ENCODE data around the gene ACSM2B. TPM values are rescaled to one million over a fixed set of nuclear protein-coding genes. Genes with fewer than 3 reads are reported as not detected.

ACSM2B gene
- total RNA-seq (2022; extraction: Qiagen RNA extraction; ENCODE audit: low read depth) = not detected in 5 replicates

GRCh38 chr16:20576145-20576544, at the start of gene ACSM2B:
ACSM2B (minus strand) TSS chr16:20576367; CDS start chr16:20564845, 11,522 bp downstream.

Other genes with a start within 250 kb of the ACSM2B start
- gene GP2, start 248.9 kb downstream of the ACSM2B start, total RNA-seq (2022; extraction: Qiagen RNA extraction; ENCODE audit: low read depth) = not detected in 5 replicates
- gene UMOD, start 223.7 kb downstream of the ACSM2B start, total RNA-seq (2022; extraction: Qiagen RNA extraction; ENCODE audit: low read depth) = not detected in 5 replicates
- gene PDILT, start 171.6 kb downstream of the ACSM2B start, total RNA-seq (2022; extraction: Qiagen RNA extraction; ENCODE audit: low read depth) = not detected in 5 replicates
- not detected in 5 replicates for gene ACSM5, start 166.8 kb downstream of the ACSM2B start, total RNA-seq (2022; extraction: Qiagen RNA extraction; ENCODE audit: low read depth)
- gene ACSM2A, start 124.8 kb downstream of the ACSM2B start, total RNA-seq (2022; extraction: Qiagen RNA extraction; ENCODE audit: low read depth) = not detected in 5 replicates
- gene ACSM1, start 121.3 kb upstream of the ACSM2B start, total RNA-seq (2022; extraction: Qiagen RNA extraction; ENCODE audit: low read depth) = not detected in 5 replicates
- 14.8 to 28.0 TPM (median 24.4 TPM) in 5 replicates for gene THUMPD1, start 165.5 kb upstream of the ACSM2B start, total RNA-seq (2022; extraction: Qiagen RNA extraction; ENCODE audit: low read depth)
- 4.1 to 4.7 TPM (median 4.5 TPM) in 5 replicates for gene ACSM3, start 187.6 kb upstream of the ACSM2B start, total RNA-seq (2022; extraction: Qiagen RNA extraction; ENCODE audit: low read depth)
- gene ERI2, start 230.1 kb upstream of the ACSM2B start, total RNA-seq (2022; extraction: Qiagen RNA extraction; ENCODE audit: low read depth) = 9.2 to 13.5 TPM (median 13.0 TPM) in 5 replicates
- 3.7 to 4.4 TPM (median 3.9 TPM) in 5 replicates for gene REXO5, start 230.2 kb upstream of the ACSM2B start, total RNA-seq (2022; extraction: Qiagen RNA extraction; ENCODE audit: low read depth)